WTC11 (cell line): Measurements from ENCODE around the gene ZDHHC11. TPM values are rescaled to one million over a fixed set of nuclear protein-coding genes. Genes with fewer than 3 reads are reported as not detected.

Experiments used
- ATAC-seq: fragments of 200-7000 bp; cut with Tn5 transposase; 2 replicates; pipeline ENCODE4 v1.10.0; 2021; ENCODE audit warnings: mild to moderate bottlenecking, moderate library complexity
- CTCF ChIA-PET: fragments of 300-600 bp; sonication (Branson Sonifier 250); formaldehyde crosslinking; loops from one replicate; lab custom pipeline; 2021; ENCODE audit warnings: antibody characterized with exemption; lab: Charles Lee
- POLR2A ChIA-PET: fragments of 350-600 bp; sonication (Branson Sonifier 250); formaldehyde crosslinking; loops from one replicate; lab custom pipeline; 2021; ENCODE audit warnings: antibody characterized with exemption; lab: Charles Lee
- DNase-seq: peaks from one replicate; pipeline ENCODE4 v3.0.0; 2021; ENCODE audit warnings: low spot score
- H3K27ac Mint-ChIP-seq: 2 replicates; pipeline ENCODE4 v1.8.0; 2021; ENCODE audit warnings: mixed read lengths
- H3K27me3 Mint-ChIP-seq: 2 replicates; pipeline ENCODE4 v1.8.0; 2021; ENCODE audit warnings: low read depth, mild to moderate bottlenecking, moderate library complexity, mixed read lengths
- H3K36me3 Mint-ChIP-seq: 2 replicates; pipeline ENCODE4 v1.8.0; 2021; ENCODE audit warnings: mixed read lengths
- H3K4me1 Mint-ChIP-seq: 2 replicates; pipeline ENCODE4 v1.8.0; 2022; ENCODE audit warnings: mixed read lengths
- H3K4me3 Mint-ChIP-seq: 2 replicates; pipeline ENCODE4 v1.8.0; 2021; ENCODE audit warnings: mild to moderate bottlenecking, moderate library complexity, mixed read lengths
- H3K9me3 Mint-ChIP-seq: 2 replicates; pipeline ENCODE4 v1.8.0; 2021; ENCODE audit warnings: mixed read lengths
- ATF2 ChIP-seq: sonication (generic); formaldehyde crosslinking; IDR thresholded peaks from 2 replicates; pipeline ENCODE4 v1.8.1; 2022; ENCODE audit warnings: low read depth, missing genetic modification reagents, borderline replicate concordance
- ATF6 ChIP-seq: sonication (generic); formaldehyde crosslinking; IDR thresholded peaks from 2 replicates; pipeline ENCODE4 v1.8.1; 2023; ENCODE audit warnings: mild to moderate bottlenecking, missing genetic modification reagents
- CBFB ChIP-seq: sonication (generic); formaldehyde crosslinking; IDR thresholded peaks from 2 replicates; pipeline ENCODE4 v1.8.1; 2022; ENCODE audit warnings: mild to moderate bottlenecking, low read depth, missing genetic modification reagents
- CREM ChIP-seq: sonication (generic); formaldehyde crosslinking; IDR thresholded peaks from 2 replicates; pipeline ENCODE4 v1.8.1; 2022; ENCODE audit warnings: mild to moderate bottlenecking, missing genetic modification reagents, moderate library complexity
- ELF4 ChIP-seq: sonication (generic); formaldehyde crosslinking; IDR thresholded peaks from 2 replicates; pipeline ENCODE4 v1.8.1; 2022; ENCODE audit warnings: low read depth, mild to moderate bottlenecking, moderate library complexity, missing genetic modification reagents
- IRF2 ChIP-seq: sonication (generic); formaldehyde crosslinking; IDR thresholded peaks from 2 replicates; pipeline ENCODE4 v1.8.0; 2022; ENCODE audit warnings: low read depth, missing genetic modification reagents, borderline replicate concordance
- JAZF1 ChIP-seq: fragments of 250-450 bp; sonication (Bioruptor Pico); IDR thresholded peaks from 2 replicates; pipeline ENCODE4 v1.9.0; 2021; ENCODE audit warnings: moderate library complexity, mild to moderate bottlenecking, inconsistent platforms
- RELA ChIP-seq: sonication (generic); formaldehyde crosslinking; IDR thresholded peaks from 2 replicates; pipeline ENCODE4 v1.8.1; 2022; ENCODE audit warnings: missing genetic modification reagents, mild to moderate bottlenecking, borderline replicate concordance
- STAT6 ChIP-seq: sonication (generic); formaldehyde crosslinking; conservative IDR thresholded peaks from 2 replicates; pipeline ENCODE4 v1.8.1; 2023; ENCODE audit warnings: mild to moderate bottlenecking, low read depth, missing genetic modification reagents, moderate library complexity
- TEAD1 ChIP-seq: sonication (generic); formaldehyde crosslinking; IDR thresholded peaks from 2 replicates; pipeline ENCODE4 v1.8.0; 2022; ENCODE audit warnings: mild to moderate bottlenecking, missing genetic modification reagents
- USF1 ChIP-seq: sonication (generic); formaldehyde crosslinking; IDR thresholded peaks from 2 replicates; pipeline ENCODE4 v1.8.0; 2022; ENCODE audit warnings: mild to moderate bottlenecking, missing genetic modification reagents
- USF2 ChIP-seq: sonication (generic); formaldehyde crosslinking; IDR thresholded peaks from 2 replicates; pipeline ENCODE4 v1.8.1; 2023; ENCODE audit warnings: mild to moderate bottlenecking, missing genetic modification reagents, moderate library complexity
- ZNF263 ChIP-seq: sonication (generic); formaldehyde crosslinking; IDR thresholded peaks from 2 replicates; pipeline ENCODE4 v1.8.1; 2022; ENCODE audit warnings: low read depth, mild to moderate bottlenecking, moderate library complexity, missing genetic modification reagents
- total RNA-seq: library from RNA; stranded (reverse); gene quantifications from 3 replicates; pipeline ENCODE4 v1.2.3, GENCODE V29; 2021

The ZDHHC11 gene
- total RNA-seq, 1 experiment from 2014 or later, result 21.4 TPM

- Mint-ChIP-seq H3K27ac (peak overlapping the region; percentile 16; the same call in 1 of the 2 replicates), H3K36me3 (peaks cover 8% of the 10 kb centered on the region), H3K4me3 (no peak overlapping the region), H3K4me1 (no peaks in the 10 kb centered on the region), H3K9me3 (peaks cover 11% of the 10 kb centered on the region), H3K27me3 (0 out of 2 replicates have a peak, but pooled peaks cover 2% of the 10 kb centered on the region)
- DNase-seq (no peak), ATAC-seq (no peak)
- POLR2A ChIA-PET, result no interaction called here
- TF ChIP-seq CREM (CRISPR knock-in tag) (0 out of 2 replicates have a peak, but pooled peaks have one; percentile 20), ZNF263 (CRISPR knock-in tag) (0 out of 2 replicates have a peak, but pooled peaks have one; percentile 25), IRF2 (CRISPR knock-in tag) (no peak)
- CTCF ChIA-PET, result no interaction called here
Observed at GRCh38 chr5:759781-760362, 90.9 kb downstream of the ZDHHC11 start.

- TF ChIP-seq CBFB (CRISPR knock-in tag) (no peak), STAT6 (CRISPR knock-in tag) (no peak), USF2 (CRISPR knock-in tag) (no peak)
- DNase-seq (no peak), ATAC-seq (peak; percentile 11)
- POLR2A ChIA-PET, result no interaction called here
- H3K9me3 Mint-ChIP-seq, result peaks cover 11% of the 10 kb centered on the region
- H3K27me3 Mint-ChIP-seq, result peaks cover 2% of the 10 kb centered on the region; the same call in 1 of the 2 replicates
- H3K27ac Mint-ChIP-seq, result peak overlapping the region; percentile 17; the same call in 1 of the 2 replicates
- H3K4me3 Mint-ChIP-seq, result no peak overlapping the region
- CTCF ChIA-PET, result interaction anchor here (1.2 to 1.8 kb wide), 3 partner anchors 89 to 223 kb away, joined by 3 to 6 read pairs (median 3); no protein-coding TSS in a partner anchor
- no peaks in the 10 kb centered on the region for H3K4me1 Mint-ChIP-seq
- H3K36me3 Mint-ChIP-seq, result peaks cover 8% of the 10 kb centered on the region
Observed at GRCh38 chr5:759111-759751, 91.6 kb downstream of the ZDHHC11 start.

GRCh38 chr5:758698-759053, 92.1 kb downstream of the ZDHHC11 start:
- DNase-seq, result no peak
- peaks cover 5% of the 10 kb centered on the region for H3K36me3 Mint-ChIP-seq
- H3K4me1 Mint-ChIP-seq, result no peaks in the 10 kb centered on the region
- no peaks in the 10 kb centered on the region; the same call in 1 of the 2 replicates for H3K27me3 Mint-ChIP-seq
- H3K4me3 Mint-ChIP-seq, result no peak overlapping the region
- ChIA-PET POLR2A (no interaction called here), CTCF (interaction anchor here (0.9 to 1.8 kb wide), 6 partner anchors 13 to 224 kb away, joined by 3 to 8 read pairs (median 3); no protein-coding TSS in a partner anchor)
- ATAC-seq, result no peak
- H3K9me3 Mint-ChIP-seq, result peaks cover 7% of the 10 kb centered on the region
- 0 out of 2 replicates have a peak, but pooled peaks have one; percentile 37 for TF ChIP-seq ELF4 (CRISPR knock-in tag)
- TF ChIP-seq JAZF1 (CRISPR knock-in tag), result no peak
- H3K27ac Mint-ChIP-seq, result peak overlapping the region; percentile 16; the same call in 1 of the 2 replicates

GRCh38 chr5:757931-758697, 92.7 kb downstream of the ZDHHC11 start:
- H3K36me3 Mint-ChIP-seq, result no peaks in the 10 kb centered on the region
- TF ChIP-seq ZNF263 (CRISPR knock-in tag) (no peak), USF1 (CRISPR knock-in tag) (no peak), TEAD1 (CRISPR knock-in tag) (no peak), RELA (0 out of 2 replicates have a peak, but pooled peaks have one; percentile 33), ATF6 (CRISPR knock-in tag) (no peak), ATF2 (CRISPR knock-in tag) (0 out of 2 replicates have a peak, but pooled peaks have one; percentile 37)
- TF ChIP-seq, all 79 proteins: peak for 2
- ATAC-seq (peak; percentile 27), DNase-seq (peak; percentile 50)
- Mint-ChIP-seq H3K27ac (no peak overlapping the region), H3K9me3 (peaks cover 1% of the 10 kb centered on the region), H3K27me3 (no peaks in the 10 kb centered on the region; the same call in 1 of the 2 replicates), H3K4me3 (no peak overlapping the region), H3K4me1 (no peaks in the 10 kb centered on the region)
- ChIA-PET CTCF (interaction anchor here (0.8 to 1.8 kb wide), 9 partner anchors 9 to 312 kb away, joined by 3 to 8 read pairs (median 3); no protein-coding TSS in a partner anchor), POLR2A (interaction anchor here (0.8 kb wide), 1 partner anchor 85 kb away, joined by 7 read pairs; no protein-coding TSS in a partner anchor)
